IPS-20b (cell line): ENCODE data around the gene ARHGAP24.

Source experiments
- H3K27ac ChIP-seq: one replicate; pipeline ENCODE4 v1.5.1; 2013; ENCODE audit warnings: low read length
- H3K27me3 ChIP-seq: 2 replicates; pipeline ENCODE4 v1.6.1; 2013; ENCODE audit warnings: mild to moderate bottlenecking, low read length, inconsistent platforms; ENCODE audit not compliant: insufficient read depth
- H3K36me3 ChIP-seq: 2 replicates; pipeline ENCODE4 v1.6.1; 2013; ENCODE audit warnings: low read depth, mild to moderate bottlenecking, inconsistent platforms, low read length, moderate library complexity; ENCODE audit not compliant: insufficient read depth
- H3K4me1 ChIP-seq: 2 replicates; pipeline ENCODE4 v1.6.1; 2013; ENCODE audit warnings: mild to moderate bottlenecking, control low read depth, inconsistent platforms, low read length, moderate library complexity; ENCODE audit not compliant: insufficient read depth
- H3K4me3 ChIP-seq: 2 replicates; pipeline ENCODE4 v1.5.1; 2013; ENCODE audit warnings: mild to moderate bottlenecking, low read length, inconsistent platforms
- H3K9ac ChIP-seq: 2 replicates; pipeline ENCODE4 v1.6.1; 2013; ENCODE audit warnings: low read depth, mild to moderate bottlenecking, inconsistent platforms, low read length, moderate library complexity
- H3K9me3 ChIP-seq: 2 replicates; pipeline ENCODE4 v1.6.1; 2013; ENCODE audit warnings: mild to moderate bottlenecking, low read depth, low read length, inconsistent platforms; ENCODE audit not compliant: insufficient read depth

The ARHGAP24 gene

DNA sequence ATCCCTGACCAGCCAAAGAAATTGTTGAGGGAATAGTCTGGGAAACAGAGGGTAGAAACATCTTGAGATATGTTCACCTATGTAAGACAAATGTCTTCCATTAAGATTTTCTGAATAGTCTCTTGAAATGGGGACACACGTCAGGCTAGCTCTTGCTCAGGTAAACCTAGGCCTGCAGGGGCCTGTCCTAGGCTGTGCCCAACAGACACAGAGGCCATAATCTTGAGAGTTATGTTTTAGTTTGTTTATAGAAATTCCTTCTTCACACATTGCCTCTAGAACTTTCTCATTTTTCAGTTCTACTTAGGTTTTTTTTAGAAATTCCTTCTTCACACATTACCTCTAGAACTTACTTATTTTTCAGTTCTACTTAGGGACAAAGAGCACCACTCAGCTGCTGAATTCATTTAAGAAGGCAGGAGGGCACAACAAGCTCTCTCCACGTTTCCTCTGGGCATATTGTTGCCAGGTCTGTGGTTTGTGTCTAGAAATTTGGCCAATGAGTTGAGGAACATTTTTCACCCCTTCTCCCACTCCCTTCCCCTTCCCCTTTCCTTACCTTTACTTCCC is 94.9 kb downstream of the ARHGAP24 start:
- H3K4me3 ChIP-seq: no peak overlapping the region
- H3K4me1 ChIP-seq: no peaks in the 10 kb centered on the region; the same call in 1 of the 2 replicates
- H3K27me3 ChIP-seq: no peaks in the 10 kb centered on the region
- no peak overlapping the region for H3K9ac ChIP-seq
- no peaks in the 10 kb centered on the region for H3K9me3 ChIP-seq
- H3K36me3 ChIP-seq: no peaks in the 10 kb centered on the region
- no peak overlapping the region for H3K27ac ChIP-seq

DNA sequence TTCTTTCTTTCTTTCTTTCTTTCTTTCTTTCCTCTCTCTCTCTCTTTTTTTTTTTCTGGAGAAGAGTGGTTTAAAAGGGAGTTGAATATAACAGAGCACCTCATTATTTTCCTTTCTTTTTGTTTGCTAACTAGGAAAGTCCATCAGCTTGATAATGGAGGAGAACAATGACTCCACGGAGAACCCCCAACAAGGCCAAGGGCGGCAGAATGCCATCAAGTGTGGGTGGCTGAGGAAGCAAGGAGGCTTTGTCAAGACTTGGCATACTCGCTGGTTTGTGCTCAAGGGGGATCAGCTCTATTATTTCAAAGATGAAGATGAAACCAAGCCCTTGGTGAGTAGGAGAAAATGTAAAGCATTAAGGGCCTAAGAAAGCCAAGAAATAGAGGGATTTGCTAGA is 95.4 kb downstream of the ARHGAP24 start:
- H3K4me3 ChIP-seq: no peak overlapping the region
- no peak overlapping the region for H3K9ac ChIP-seq
- no peaks in the 10 kb centered on the region; the same call in 1 of the 2 replicates for H3K4me1 ChIP-seq
- no peaks in the 10 kb centered on the region for H3K9me3 ChIP-seq
- H3K36me3 ChIP-seq: no peaks in the 10 kb centered on the region
- H3K27me3 ChIP-seq: no peaks in the 10 kb centered on the region
- H3K27ac ChIP-seq: no peak overlapping the region

DNA sequence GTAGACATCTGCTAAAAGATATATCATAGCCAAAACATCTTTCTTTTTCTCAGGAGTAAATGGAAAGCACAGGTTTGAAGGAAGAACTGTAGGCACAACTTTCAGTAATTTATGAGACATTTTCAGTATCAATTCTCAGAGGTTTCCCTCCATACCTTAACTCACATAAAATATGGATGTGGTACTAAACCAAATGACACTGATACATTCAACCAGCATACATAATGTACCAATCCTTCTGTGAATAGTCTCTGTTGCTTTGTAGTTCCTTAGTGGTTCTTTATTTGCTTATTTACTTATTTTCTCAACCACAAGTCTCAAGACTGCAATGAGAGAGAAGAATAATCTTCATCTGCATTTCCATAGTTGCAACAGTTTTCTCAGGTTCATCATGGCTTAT is 96.1 kb downstream of the ARHGAP24 start:
- no peaks in the 10 kb centered on the region for H3K9me3 ChIP-seq
- no peaks in the 10 kb centered on the region for H3K36me3 ChIP-seq
- no peak overlapping the region for H3K27ac ChIP-seq
- no peaks in the 10 kb centered on the region for H3K27me3 ChIP-seq
- no peak overlapping the region for H3K4me3 ChIP-seq
- H3K4me1 ChIP-seq: no peaks in the 10 kb centered on the region; the same call in 1 of the 2 replicates
- no peak overlapping the region for H3K9ac ChIP-seq

DNA sequence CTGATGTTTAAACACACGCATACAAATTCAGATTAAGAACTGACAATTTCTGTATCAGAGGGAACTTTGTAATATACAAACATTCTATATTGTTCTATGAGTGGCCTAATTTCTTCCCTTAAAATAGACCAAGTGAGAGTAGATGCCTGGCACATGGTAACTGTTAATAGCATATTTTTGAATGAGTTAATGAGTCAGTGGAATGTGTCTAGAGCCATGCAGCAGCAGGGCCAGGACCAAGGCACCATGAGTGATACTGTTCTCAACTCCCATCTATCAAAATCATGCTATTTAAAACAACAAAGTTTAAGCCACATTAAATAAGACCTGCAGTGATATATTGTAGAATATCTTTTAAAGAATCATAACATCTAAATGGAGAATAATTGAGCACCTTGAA is 98.3 kb downstream of the ARHGAP24 start:
- Histone ChIP-seq H3K27ac (no peak overlapping the region), H3K9me3 (no peaks in the 10 kb centered on the region), H3K36me3 (no peaks in the 10 kb centered on the region), H3K27me3 (no peaks in the 10 kb centered on the region), H3K4me3 (no peak overlapping the region), H3K9ac (no peak overlapping the region), H3K4me1 (no peaks in the 10 kb centered on the region; the same call in 1 of the 2 replicates)

DNA sequence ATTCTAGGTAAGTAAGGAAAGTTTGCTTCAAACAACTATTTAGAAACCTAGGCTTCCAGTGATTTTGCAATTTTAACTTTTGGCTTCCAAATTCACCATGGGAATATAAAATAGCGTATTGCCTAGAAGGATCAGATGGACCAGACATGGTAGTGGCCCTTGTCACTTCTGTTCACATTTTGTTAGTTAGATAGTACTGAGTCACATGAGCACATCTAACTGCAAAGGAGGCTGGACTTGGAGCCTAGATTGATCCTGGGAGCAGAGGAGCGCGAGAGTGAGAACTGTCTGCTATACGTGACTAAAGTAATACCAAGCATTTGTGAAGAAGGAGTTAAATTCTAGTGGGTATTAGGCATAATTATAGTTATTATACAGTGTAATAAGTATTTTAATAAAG is 102.4 kb downstream of the ARHGAP24 start:
- no peaks in the 10 kb centered on the region for H3K4me1 ChIP-seq
- H3K9me3 ChIP-seq: no peaks in the 10 kb centered on the region
- H3K36me3 ChIP-seq: no peaks in the 10 kb centered on the region
- no peaks in the 10 kb centered on the region for H3K27me3 ChIP-seq
- H3K9ac ChIP-seq: no peak overlapping the region
- no peak overlapping the region for H3K4me3 ChIP-seq
- no peak overlapping the region for H3K27ac ChIP-seq

DNA sequence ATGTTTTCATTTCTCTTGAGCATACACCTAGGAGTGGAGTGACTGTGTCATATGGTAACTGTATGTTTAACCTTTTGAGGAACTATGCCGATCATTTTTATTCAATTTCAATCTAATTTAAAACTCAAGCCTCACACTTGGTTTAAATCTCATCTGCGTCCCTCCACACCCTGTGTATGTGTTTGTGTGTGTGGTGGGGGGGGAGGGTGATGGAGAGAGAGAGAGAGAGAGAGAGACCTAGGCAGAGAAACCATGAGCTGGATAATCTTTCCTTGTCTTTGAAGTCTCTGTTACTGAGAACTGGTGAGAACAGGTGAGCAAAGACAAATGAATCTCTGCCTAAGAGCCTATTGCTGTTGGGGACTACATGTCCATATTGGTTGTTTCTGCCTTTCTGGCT is 105.0 kb downstream of the ARHGAP24 start:
- Histone ChIP-seq H3K27me3 (no peaks in the 10 kb centered on the region), H3K36me3 (no peaks in the 10 kb centered on the region), H3K4me1 (no peaks in the 10 kb centered on the region), H3K4me3 (no peak overlapping the region), H3K27ac (no peak overlapping the region), H3K9ac (no peak overlapping the region), H3K9me3 (no peaks in the 10 kb centered on the region)

DNA sequence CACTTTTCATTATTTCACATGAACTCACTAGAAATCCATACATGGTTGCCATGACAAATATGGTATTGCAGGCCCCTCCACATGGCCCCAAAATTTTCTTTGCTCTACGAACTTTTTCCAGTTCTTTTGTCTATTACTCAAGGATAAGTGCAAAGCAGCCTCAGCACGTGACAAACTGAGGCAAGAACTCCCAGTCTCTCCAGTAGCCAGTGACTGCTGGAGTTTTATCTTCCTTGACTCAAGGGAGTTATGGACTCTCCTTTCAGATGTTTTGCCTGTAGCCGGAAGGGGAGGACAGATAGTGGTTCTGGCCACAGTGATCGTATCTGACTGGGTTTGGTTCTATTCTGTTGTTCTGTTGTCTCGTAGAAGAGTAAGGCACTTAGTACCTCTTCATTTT is 105.5 kb downstream of the ARHGAP24 start:
- no peak overlapping the region for H3K27ac ChIP-seq
- no peaks in the 10 kb centered on the region for H3K4me1 ChIP-seq
- no peak overlapping the region for H3K9ac ChIP-seq
- H3K4me3 ChIP-seq: no peak overlapping the region
- no peaks in the 10 kb centered on the region for H3K9me3 ChIP-seq
- no peaks in the 10 kb centered on the region for H3K27me3 ChIP-seq
- H3K36me3 ChIP-seq: no peaks in the 10 kb centered on the region

DNA sequence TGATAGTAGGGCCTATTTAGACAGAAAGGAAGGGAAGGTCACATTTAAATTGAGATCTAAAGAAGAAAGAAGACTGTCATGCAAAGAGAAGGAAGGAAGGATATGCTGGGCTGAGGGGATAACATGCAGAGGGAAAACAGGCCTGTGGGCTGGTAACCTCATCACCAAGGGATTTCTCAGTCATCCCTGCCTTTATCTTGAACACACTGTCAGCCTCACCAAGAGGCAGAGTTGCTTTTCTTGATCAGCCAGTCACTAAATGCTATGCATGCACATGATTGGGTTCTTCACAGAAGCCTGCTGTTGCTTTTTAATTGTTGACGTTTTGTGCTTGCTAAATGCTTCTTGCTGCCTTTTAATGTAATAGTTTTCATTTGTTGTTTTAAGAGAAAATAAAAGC is 113.0 kb downstream of the ARHGAP24 start:
- Histone ChIP-seq H3K27ac (no peak overlapping the region), H3K27me3 (no peaks in the 10 kb centered on the region), H3K4me1 (no peaks in the 10 kb centered on the region), H3K9ac (no peak overlapping the region), H3K4me3 (no peak overlapping the region), H3K36me3 (no peaks in the 10 kb centered on the region), H3K9me3 (no peaks in the 10 kb centered on the region)

DNA sequence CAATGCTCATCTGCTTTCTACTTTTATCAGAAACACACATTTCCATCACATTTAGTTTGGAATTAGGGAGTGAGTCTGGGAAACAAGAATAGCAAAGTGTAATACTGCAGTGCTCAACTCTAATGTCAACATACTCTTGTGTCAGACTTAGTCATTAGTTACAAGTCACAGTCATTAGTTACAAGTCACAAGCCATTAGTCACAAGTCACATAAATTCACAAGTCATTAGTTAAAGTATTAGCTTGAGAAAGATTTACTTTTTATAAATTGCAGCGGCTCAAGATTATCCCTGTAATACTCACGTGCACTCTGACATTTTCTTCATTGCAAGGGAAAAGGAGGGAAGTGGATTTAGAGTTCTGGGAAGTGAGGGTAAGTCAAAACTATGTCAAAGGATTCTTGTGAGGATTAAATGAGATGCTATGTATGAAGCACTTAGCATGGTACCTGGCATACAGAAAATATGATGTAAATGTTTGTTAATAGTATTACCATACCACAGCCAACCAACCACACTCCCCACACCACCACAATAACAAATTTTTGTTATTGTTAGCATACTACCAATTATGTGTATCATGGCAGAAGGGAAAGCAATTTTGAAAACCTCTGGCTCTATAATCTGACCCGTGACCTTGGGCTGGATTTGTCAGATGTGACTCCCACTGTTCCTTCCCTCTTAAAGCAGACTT is 116.6 kb downstream of the ARHGAP24 start:
- no peaks in the 10 kb centered on the region for H3K36me3 ChIP-seq
- H3K27me3 ChIP-seq: no peaks in the 10 kb centered on the region
- H3K4me3 ChIP-seq: no peak overlapping the region
- no peak overlapping the region for H3K27ac ChIP-seq
- no peaks in the 10 kb centered on the region for H3K9me3 ChIP-seq
- no peaks in the 10 kb centered on the region for H3K4me1 ChIP-seq
- H3K9ac ChIP-seq: no peak overlapping the region

DNA sequence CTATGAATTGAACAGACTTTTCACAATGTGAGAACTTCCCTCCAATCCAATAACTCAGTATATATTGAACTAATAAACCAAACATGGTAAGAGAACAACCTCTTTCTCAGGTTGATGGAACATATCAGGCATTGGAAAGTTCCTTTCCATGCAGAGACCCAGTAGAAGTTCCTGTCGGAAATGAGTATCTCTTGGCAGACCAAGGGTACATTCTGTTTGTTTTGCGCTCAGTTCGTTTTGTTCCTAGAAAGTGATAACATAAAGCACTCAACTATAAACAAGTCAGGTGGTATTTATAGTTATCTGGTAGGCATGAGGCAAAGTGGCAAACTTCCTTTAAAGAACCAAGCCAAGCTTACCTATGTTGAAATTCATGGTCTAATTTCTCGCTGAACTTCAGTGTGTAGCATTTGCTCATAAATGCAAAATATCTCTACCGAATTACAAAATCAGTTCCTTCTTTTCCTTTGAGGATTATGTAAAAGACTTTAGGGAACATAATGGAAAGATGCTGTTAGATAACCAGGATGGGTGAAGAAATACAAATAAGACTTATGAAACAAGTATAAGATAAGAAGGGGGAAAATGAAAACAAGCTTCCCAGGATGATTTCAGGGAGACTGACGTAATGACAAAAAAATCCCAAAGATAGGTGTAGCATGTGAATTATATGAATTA is 120.3 kb downstream of the ARHGAP24 start:
- Histone ChIP-seq H3K9ac (no peak overlapping the region), H3K36me3 (no peaks in the 10 kb centered on the region), H3K4me1 (no peaks in the 10 kb centered on the region), H3K27me3 (no peaks in the 10 kb centered on the region), H3K27ac (no peak overlapping the region), H3K9me3 (no peaks in the 10 kb centered on the region), H3K4me3 (no peak overlapping the region)

DNA sequence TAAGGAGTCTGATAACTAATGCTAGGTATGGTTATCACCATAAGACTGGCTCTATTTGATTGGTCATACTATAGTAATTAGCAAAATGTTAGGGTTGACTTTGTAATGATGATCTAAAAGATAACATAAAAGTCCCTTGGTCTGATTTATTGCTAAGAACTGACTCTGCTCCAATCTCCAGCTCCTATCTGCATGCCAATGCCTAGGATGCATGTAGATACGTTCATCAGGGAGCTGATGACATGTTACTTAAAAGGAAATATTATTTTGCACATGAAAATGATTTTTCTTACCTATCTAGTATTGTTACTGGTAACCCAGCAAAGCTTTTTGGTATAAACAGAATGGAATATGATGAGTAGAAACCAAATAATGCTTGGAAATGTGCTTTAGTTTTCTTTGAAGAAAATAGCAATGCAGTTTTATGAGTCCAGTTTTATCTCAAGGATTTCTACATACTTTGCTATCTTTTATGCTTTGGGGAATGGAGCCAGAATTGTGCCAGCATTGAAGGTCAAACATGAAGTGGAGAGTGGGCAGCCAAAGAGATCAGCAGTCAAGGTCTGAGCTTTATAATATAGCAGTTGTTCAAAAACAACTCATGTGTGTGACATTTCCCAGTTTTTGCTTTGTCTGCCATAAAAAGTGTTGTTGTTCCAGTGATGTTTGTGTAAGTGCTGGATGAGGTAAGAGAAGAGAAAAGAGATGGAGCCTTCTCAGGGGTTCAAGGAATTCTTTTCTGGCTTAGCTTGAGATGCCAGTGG is 121.0 kb downstream of the ARHGAP24 start:
- H3K9me3 ChIP-seq: no peaks in the 10 kb centered on the region
- H3K36me3 ChIP-seq: no peaks in the 10 kb centered on the region
- no peaks in the 10 kb centered on the region for H3K4me1 ChIP-seq
- H3K27ac ChIP-seq: no peak overlapping the region
- no peak overlapping the region for H3K9ac ChIP-seq
- H3K4me3 ChIP-seq: no peak overlapping the region
- no peaks in the 10 kb centered on the region for H3K27me3 ChIP-seq
